ENCODE results near the gene PRKG1.

- TF ChIP-seq, protein P1, sequence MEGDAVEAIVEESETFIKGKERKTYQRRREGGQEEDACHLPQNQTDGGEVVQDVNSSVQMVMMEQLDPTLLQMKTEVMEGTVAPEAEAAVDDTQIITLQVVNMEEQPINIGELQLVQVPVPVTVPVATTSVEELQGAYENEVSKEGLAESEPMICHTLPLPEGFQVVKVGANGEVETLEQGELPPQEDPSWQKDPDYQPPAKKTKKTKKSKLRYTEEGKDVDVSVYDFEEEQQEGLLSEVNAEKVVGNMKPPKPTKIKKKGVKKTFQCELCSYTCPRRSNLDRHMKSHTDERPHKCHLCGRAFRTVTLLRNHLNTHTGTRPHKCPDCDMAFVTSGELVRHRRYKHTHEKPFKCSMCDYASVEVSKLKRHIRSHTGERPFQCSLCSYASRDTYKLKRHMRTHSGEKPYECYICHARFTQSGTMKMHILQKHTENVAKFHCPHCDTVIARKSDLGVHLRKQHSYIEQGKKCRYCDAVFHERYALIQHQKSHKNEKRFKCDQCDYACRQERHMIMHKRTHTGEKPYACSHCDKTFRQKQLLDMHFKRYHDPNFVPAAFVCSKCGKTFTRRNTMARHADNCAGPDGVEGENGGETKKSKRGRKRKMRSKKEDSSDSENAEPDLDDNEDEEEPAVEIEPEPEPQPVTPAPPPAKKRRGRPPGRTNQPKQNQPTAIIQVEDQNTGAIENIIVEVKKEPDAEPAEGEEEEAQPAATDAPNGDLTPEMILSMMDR (IDR thresholded peaks at IDR 0.05), result no peak
- no peak for TF ChIP-seq POLR2A (IDR thresholded peaks at IDR 0.05)
Observed at GRCh38 chr10:52059089-52059488, 984.8 kb downstream of the PRKG1 start.
